ENCODE data around the gene ART3.
"Not testable (repeated sequence)": the region's sequence is repeated elsewhere in the genome, so short reads cannot be mapped to it uniquely, and the experiment has no call there.

Gene ART3, protein sequence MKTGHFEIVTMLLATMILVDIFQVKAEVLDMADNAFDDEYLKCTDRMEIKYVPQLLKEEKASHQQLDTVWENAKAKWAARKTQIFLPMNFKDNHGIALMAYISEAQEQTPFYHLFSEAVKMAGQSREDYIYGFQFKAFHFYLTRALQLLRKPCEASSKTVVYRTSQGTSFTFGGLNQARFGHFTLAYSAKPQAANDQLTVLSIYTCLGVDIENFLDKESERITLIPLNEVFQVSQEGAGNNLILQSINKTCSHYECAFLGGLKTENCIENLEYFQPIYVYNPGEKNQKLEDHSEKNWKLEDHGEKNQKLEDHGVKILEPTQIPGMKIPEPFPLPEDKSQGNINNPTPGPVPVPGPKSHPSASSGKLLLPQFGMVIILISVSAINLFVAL

DNA sequence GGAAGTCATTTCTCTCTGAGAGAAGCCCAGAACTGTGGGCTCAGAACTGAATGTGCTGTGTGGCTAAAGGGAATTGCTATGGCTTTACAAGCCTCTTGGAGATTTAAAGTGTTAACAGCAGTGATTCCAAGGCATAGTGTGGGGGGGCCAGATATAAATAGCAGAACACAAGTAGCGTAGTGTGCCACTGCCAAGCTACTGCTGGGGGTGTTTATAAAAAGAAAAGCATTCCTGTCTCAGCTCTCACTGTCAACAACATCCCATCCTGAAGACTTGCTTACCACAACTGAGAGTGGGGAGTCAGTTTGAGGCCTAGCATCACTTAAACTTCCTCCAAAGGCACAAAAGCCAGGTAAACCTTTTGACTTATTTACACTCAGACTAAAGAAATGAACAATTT is at the start of gene ART3:
TSS of gene ART3 (plus strand) at position 242 of the 400 bp plus-strand sequence. CDS start 1,181 bp downstream, outside the sequence.
- H3K36me3 ChIP-seq (ENCODE audit: control insufficient read depth, insufficient read depth, low read length), result no peaks in the 10 kb centered on the region
- peaks cover 35% of the 10 kb centered on the region for H3K4me1 ChIP-seq (ENCODE audit: control insufficient read depth, insufficient read depth, low read length)
- no peaks in the 10 kb centered on the region for H3K27me3 ChIP-seq (ENCODE audit: control insufficient read depth, insufficient read depth, low read length)
- no peak within 1 kb of the TSS for H3K9ac ChIP-seq (ENCODE audit: low read depth, low read length)
- no peaks in the 10 kb centered on the region for H3K9me3 ChIP-seq (ENCODE audit: control insufficient read depth, insufficient read depth, low read length)
- peak within 1 kb of the TSS; percentile 67 for H3K27ac ChIP-seq (ENCODE audit: low read depth, low read length)
- no peak within 1 kb of the TSS for H3K4me3 ChIP-seq (ENCODE audit: low read depth, low read length)

DNA sequence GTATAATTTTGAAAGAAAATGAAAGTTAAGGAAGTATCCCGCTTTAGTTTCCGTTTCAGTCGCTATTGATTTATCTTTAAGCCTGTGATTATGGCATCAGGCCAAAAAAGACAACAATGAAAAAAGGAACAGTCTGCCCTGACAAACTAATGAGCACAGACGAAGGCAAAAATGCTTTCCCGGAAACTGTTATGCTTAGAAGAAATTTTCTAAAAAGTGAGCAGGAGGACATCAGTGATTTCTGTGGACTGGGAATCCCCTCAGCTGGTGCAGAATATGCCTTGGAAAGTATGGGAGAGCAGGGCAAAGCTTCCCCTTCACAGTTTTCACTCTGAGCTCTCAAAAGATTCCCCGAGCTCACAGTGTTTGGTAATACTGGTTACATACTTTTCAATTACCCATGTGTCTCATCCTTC is 46.2 kb upstream of the ART3 start:
- Histone ChIP-seq H3K4me3 (ENCODE audit: low read depth, low read length) (no peak overlapping the region), H3K4me1 (ENCODE audit: control insufficient read depth, insufficient read depth, low read length) (no peaks in the 10 kb centered on the region), H3K36me3 (ENCODE audit: control insufficient read depth, insufficient read depth, low read length) (no peaks in the 10 kb centered on the region), H3K9ac (ENCODE audit: low read depth, low read length) (no peak overlapping the region), H3K27me3 (ENCODE audit: control insufficient read depth, insufficient read depth, low read length) (no peaks in the 10 kb centered on the region), H3K9me3 (ENCODE audit: control insufficient read depth, insufficient read depth, low read length) (no peaks in the 10 kb centered on the region), H3K27ac (ENCODE audit: low read depth, low read length) (no peak overlapping the region)

DNA sequence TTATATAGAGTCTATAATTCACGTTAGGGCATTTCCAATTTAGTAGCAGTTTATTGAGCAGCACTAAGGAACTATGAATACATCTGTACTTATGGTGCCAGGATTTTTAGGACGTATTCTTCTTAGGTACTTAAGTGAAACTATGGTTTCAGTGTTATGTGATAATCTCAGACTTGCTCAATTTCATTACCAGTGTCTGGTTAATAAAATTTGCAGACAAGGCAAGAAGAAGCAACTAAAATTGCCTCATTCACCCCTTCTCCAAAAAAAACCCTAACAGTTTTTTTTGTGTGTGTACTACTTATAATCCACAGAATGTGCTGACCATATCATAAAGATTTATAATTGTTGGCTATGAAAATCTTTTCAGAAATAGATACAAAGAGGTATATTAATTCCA is 45.2 kb upstream of the ART3 start:
- Histone ChIP-seq H3K4me3 (ENCODE audit: low read depth, low read length) (no peak overlapping the region), H3K9me3 (ENCODE audit: control insufficient read depth, insufficient read depth, low read length) (no peaks in the 10 kb centered on the region), H3K36me3 (ENCODE audit: control insufficient read depth, insufficient read depth, low read length) (no peaks in the 10 kb centered on the region), H3K27ac (ENCODE audit: low read depth, low read length) (no peak overlapping the region), H3K9ac (ENCODE audit: low read depth, low read length) (no peak overlapping the region), H3K4me1 (ENCODE audit: control insufficient read depth, insufficient read depth, low read length) (no peaks in the 10 kb centered on the region), H3K27me3 (ENCODE audit: control insufficient read depth, insufficient read depth, low read length) (no peaks in the 10 kb centered on the region)

- Histone ChIP-seq H3K9ac (ENCODE audit: low read depth, low read length) (no peak overlapping the region), H3K4me3 (ENCODE audit: low read depth, low read length) (no peak overlapping the region), H3K9me3 (ENCODE audit: control insufficient read depth, insufficient read depth, low read length) (no peaks in the 10 kb centered on the region), H3K36me3 (ENCODE audit: control insufficient read depth, insufficient read depth, low read length) (no peaks in the 10 kb centered on the region), H3K27ac (ENCODE audit: low read depth, low read length) (no peak overlapping the region), H3K4me1 (ENCODE audit: control insufficient read depth, insufficient read depth, low read length) (no peaks in the 10 kb centered on the region), H3K27me3 (ENCODE audit: control insufficient read depth, insufficient read depth, low read length) (no peaks in the 10 kb centered on the region)
These were observed 39.4 kb upstream of the ART3 start for GRCh38 chr4:76035141-76035540.

- no peak within 1 kb of the TSS for H3K9ac ChIP-seq (ENCODE audit: low read depth, low read length)
- no peaks in the 10 kb centered on the region for H3K27me3 ChIP-seq (ENCODE audit: control insufficient read depth, insufficient read depth, low read length)
- H3K4me1 ChIP-seq (ENCODE audit: control insufficient read depth, insufficient read depth, low read length), result no peaks in the 10 kb centered on the region
- no peaks in the 10 kb centered on the region for H3K9me3 ChIP-seq (ENCODE audit: control insufficient read depth, insufficient read depth, low read length)
- H3K27ac ChIP-seq (ENCODE audit: low read depth, low read length), result no peak within 1 kb of the TSS
- no peaks in the 10 kb centered on the region for H3K36me3 ChIP-seq (ENCODE audit: control insufficient read depth, insufficient read depth, low read length)
- no peak within 1 kb of the TSS for H3K4me3 ChIP-seq (ENCODE audit: low read depth, low read length)
These were observed 38.6 kb upstream of the ART3 start, which contains the start of gene CXCL11 for GRCh38 chr4:76035799-76036380. CXCL11 (minus strand) TSS chr4:76036070; CDS start chr4:76035987, 83 bp downstream.

GRCh38 chr4:76036855-76037254 is 37.7 kb upstream of the ART3 start:
- Histone ChIP-seq H3K27ac (ENCODE audit: low read depth, low read length) (no peak overlapping the region), H3K9ac (ENCODE audit: low read depth, low read length) (no peak overlapping the region), H3K27me3 (ENCODE audit: control insufficient read depth, insufficient read depth, low read length) (no peaks in the 10 kb centered on the region), H3K4me3 (ENCODE audit: low read depth, low read length) (no peak overlapping the region), H3K36me3 (ENCODE audit: control insufficient read depth, insufficient read depth, low read length) (no peaks in the 10 kb centered on the region), H3K9me3 (ENCODE audit: control insufficient read depth, insufficient read depth, low read length) (no peaks in the 10 kb centered on the region), H3K4me1 (ENCODE audit: control insufficient read depth, insufficient read depth, low read length) (no peaks in the 10 kb centered on the region)

DNA sequence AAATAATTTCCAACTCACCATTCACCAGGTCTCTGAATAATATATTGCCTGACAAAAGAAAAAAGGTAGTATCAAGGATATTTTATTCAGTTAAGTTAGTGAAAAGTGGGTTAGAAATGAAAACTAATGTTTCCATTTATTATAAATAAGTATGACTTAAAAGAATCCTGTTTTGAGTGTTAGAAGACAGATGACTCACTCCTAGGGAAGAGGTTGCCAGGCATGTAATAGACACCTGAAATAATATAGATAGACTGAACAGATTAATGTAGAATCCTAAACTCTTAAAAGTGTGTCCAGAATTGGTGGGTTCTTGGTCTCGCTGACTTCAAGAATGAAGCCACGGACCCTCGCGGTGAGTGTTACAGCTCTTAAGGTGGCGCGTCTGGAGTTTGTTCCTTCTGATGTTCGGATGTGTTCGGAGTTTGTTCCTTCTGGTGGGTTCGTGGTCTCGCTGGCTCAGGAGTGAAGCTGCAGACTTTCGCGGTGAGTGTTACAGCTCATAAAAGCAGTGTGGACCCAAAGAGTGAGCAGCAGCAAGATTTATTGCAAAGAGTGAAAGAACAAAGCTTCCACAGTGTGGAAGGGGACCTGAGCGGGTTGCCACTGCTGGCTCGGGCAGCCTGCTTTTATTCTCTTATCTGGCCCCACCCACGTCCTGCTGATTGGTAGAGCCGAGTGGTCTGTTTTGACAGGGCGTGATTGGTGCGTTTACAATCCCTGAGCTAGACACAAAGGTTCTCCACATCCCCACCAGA is 32.1 kb upstream of the ART3 start:
- H3K4me3 ChIP-seq (ENCODE audit: low read depth, low read length); H3K9ac ChIP-seq (ENCODE audit: low read depth, low read length); H3K4me1 ChIP-seq (ENCODE audit: control insufficient read depth, insufficient read depth, low read length); H3K36me3 ChIP-seq (ENCODE audit: control insufficient read depth, insufficient read depth, low read length); H3K27ac ChIP-seq (ENCODE audit: low read depth, low read length); H3K9me3 ChIP-seq (ENCODE audit: control insufficient read depth, insufficient read depth, low read length); H3K27me3 ChIP-seq (ENCODE audit: control insufficient read depth, insufficient read depth, low read length): not testable (repeated sequence)

GRCh38 chr4:76043306-76043705 is 31.2 kb upstream of the ART3 start:
- H3K27ac ChIP-seq (ENCODE audit: low read depth, low read length); H3K4me1 ChIP-seq (ENCODE audit: control insufficient read depth, insufficient read depth, low read length); H3K9me3 ChIP-seq (ENCODE audit: control insufficient read depth, insufficient read depth, low read length); H3K27me3 ChIP-seq (ENCODE audit: control insufficient read depth, insufficient read depth, low read length); H3K9ac ChIP-seq (ENCODE audit: low read depth, low read length); H3K36me3 ChIP-seq (ENCODE audit: control insufficient read depth, insufficient read depth, low read length); H3K4me3 ChIP-seq (ENCODE audit: low read depth, low read length): not testable (repeated sequence)

DNA sequence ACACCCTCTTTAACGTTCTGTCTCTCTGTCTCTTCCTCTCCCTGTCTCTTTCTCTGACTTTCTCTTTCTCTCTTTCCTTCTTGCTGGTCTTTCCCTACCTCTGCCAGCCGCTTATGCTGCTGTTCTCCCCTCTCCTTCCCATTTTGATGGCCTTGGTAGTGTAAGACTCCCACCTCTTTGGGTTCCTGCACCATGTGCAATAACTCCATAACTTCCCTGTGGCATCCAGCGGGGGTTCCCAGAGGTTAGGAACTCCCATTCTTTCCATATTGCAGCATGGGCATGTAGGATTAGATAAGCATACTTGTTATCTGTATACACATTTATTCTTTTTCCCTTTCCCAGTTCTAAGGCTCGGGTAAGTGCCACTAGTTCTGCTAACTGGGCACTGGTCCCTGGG is 29.8 kb upstream of the ART3 start:
- H3K9ac ChIP-seq (ENCODE audit: low read depth, low read length); H3K9me3 ChIP-seq (ENCODE audit: control insufficient read depth, insufficient read depth, low read length); H3K27ac ChIP-seq (ENCODE audit: low read depth, low read length); H3K36me3 ChIP-seq (ENCODE audit: control insufficient read depth, insufficient read depth, low read length); H3K4me1 ChIP-seq (ENCODE audit: control insufficient read depth, insufficient read depth, low read length); H3K27me3 ChIP-seq (ENCODE audit: control insufficient read depth, insufficient read depth, low read length); H3K4me3 ChIP-seq (ENCODE audit: low read depth, low read length): not testable (repeated sequence)

GRCh38 chr4:76049860-76050416 is 24.6 kb upstream of the ART3 start:
- not testable (repeated sequence) for H3K9me3 ChIP-seq (ENCODE audit: control insufficient read depth, insufficient read depth, low read length); H3K4me3 ChIP-seq (ENCODE audit: low read depth, low read length); H3K9ac ChIP-seq (ENCODE audit: low read depth, low read length); H3K27ac ChIP-seq (ENCODE audit: low read depth, low read length); H3K36me3 ChIP-seq (ENCODE audit: control insufficient read depth, insufficient read depth, low read length); H3K27me3 ChIP-seq (ENCODE audit: control insufficient read depth, insufficient read depth, low read length)
- H3K4me1 ChIP-seq (ENCODE audit: control insufficient read depth, insufficient read depth, low read length), result peaks cover 12% of the 10 kb centered on the region
